Mesendoderm (in vitro differentiated cells): ENCODE measurements around the gene PARVG.

Experiments used
- DNase-seq: peaks from one replicate; pipeline ENCODE4 v3.0.0; 2013
- H2AK5ac ChIP-seq: 2 replicates; pipeline ENCODE4 v1.6.1; 2013; ENCODE audit warnings: low read length, inconsistent platforms
- H2BK120ac ChIP-seq: 2 replicates; pipeline ENCODE4 v1.6.1; 2013; ENCODE audit warnings: low read depth, mild to moderate bottlenecking, low read length, moderate library complexity, mixed read lengths
- H2BK15ac ChIP-seq: replicated peaks from 2 replicates; pipeline ENCODE4 v1.6.1; 2013; ENCODE audit warnings: low read depth, mild to moderate bottlenecking, moderate library complexity
- H2BK5ac ChIP-seq: 2 replicates; pipeline ENCODE4 v1.6.1; 2013; ENCODE audit warnings: low read length, inconsistent platforms
- H3K18ac ChIP-seq: 2 replicates; pipeline ENCODE4 v1.6.1; 2013; ENCODE audit warnings: mild to moderate bottlenecking, low read length, mixed read lengths
- H3K23ac ChIP-seq: one replicate; pipeline ENCODE4 v1.6.1; 2013; ENCODE audit warnings: low read length
- H3K27ac ChIP-seq: 2 replicates; pipeline ENCODE4 v1.5.1; 2013; ENCODE audit warnings: low read depth, mild to moderate bottlenecking, inconsistent platforms, low read length, moderate library complexity
- H3K27me3 ChIP-seq: 2 replicates; pipeline ENCODE4 v1.6.1; 2013; ENCODE audit warnings: low read length, control low read depth, mild to moderate bottlenecking, inconsistent platforms; ENCODE audit not compliant: insufficient read depth, poor library complexity
- H3K36me3 ChIP-seq: 2 replicates; pipeline ENCODE4 v1.6.1; 2013; ENCODE audit warnings: low read length, inconsistent platforms; ENCODE audit not compliant: control insufficient read depth, insufficient read depth
- H3K4ac ChIP-seq: one replicate; pipeline ENCODE4 v1.6.1; 2013; ENCODE audit warnings: low read depth, mild to moderate bottlenecking, low read length, moderate library complexity
- H3K4me1 ChIP-seq: 2 replicates; pipeline ENCODE4 v1.6.1; 2013; ENCODE audit warnings: low read depth, low read length, inconsistent platforms; ENCODE audit not compliant: control insufficient read depth
- H3K4me2 ChIP-seq: 2 replicates; pipeline ENCODE4 v1.6.1; 2013; ENCODE audit warnings: low read length
- H3K4me3 ChIP-seq: 2 replicates; pipeline ENCODE4 v1.5.1; 2013; ENCODE audit warnings: mild to moderate bottlenecking, low read length
- H3K56ac ChIP-seq: one replicate; pipeline ENCODE4 v1.6.1; 2013; ENCODE audit warnings: low read length
- H3K79me1 ChIP-seq: 2 replicates; pipeline ENCODE4 v1.6.1; 2013; ENCODE audit warnings: low read length, inconsistent platforms
- H3K79me2 ChIP-seq: 2 replicates; pipeline ENCODE4 v1.6.1; 2013; ENCODE audit warnings: mild to moderate bottlenecking, low read length; ENCODE audit not compliant: control insufficient read depth, insufficient read depth
- H3K9ac ChIP-seq: 2 replicates; pipeline ENCODE4 v1.6.1; 2013; ENCODE audit warnings: low read length, inconsistent platforms
- H4K5ac ChIP-seq: one replicate; pipeline ENCODE4 v1.6.1; 2013; ENCODE audit warnings: low read length
- H4K8ac ChIP-seq: one replicate; pipeline ENCODE4 v1.6.1; 2013; ENCODE audit warnings: low read depth, mild to moderate bottlenecking, control low read depth, low read length, moderate library complexity
- WGBS: extraction: QIAGEN DNeasy Blood & Tissue Kit; methylation state at CpG from one replicate; pipeline ENCODE4 v1.1.7; 2013; ENCODE audit warnings: low lambda C conversion rate, missing lambda C conversion rate; ENCODE audit not compliant: insufficient coverage; ENCODE audit errors: extremely low coverage; 5-methylcytosine and 5-hydroxymethylcytosine counted together

Gene PARVG

DNA sequence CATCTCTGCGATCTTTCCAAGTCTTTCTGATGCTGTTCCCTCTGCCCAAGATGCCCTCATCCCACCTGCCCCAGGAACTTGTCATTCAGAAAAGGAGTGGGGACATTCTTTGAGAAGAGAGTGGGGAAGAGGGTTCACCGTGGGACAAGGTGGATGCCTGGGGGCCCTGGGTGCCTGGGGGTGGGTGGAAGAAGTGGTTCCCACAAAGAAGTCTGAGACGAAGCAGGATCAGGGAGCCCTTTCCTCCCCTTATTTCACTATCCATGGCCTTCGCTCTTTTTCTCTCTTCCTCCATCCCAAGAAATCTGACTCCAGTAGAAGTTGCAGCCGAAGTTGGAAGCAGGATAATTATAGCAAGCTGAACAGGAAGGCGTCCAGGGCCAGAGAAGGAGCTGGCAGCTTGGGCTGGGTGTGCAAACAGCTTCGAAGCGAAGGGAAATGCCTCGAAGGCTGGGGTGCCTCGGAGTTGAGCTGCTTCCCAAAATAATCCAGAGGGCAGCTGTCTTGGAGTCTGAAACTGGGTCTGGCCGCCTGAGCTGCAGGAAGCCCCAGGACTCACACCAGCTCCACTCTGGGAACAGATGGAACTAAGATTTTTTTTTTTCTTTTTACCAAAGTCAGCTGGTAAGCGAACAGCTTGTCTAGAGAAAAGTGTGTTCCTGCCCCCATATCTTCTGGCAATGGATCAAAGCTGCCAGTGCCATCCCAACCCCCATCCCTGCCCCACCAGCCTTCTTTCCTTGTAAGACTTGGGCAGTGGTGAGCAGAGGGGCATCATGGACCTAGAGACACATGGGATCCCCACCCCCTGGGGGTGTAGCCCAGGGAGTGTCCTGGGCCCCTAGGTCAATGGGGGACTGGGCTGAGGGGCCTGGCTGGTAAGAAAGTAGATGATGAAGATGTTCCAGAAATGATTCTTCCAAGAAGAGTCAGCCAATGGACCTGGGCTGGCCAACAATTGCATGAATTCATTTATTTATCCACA lies 31.5 kb downstream of the PARVG start:
- H3K56ac ChIP-seq: no peak overlapping the region
- no peak overlapping the region for H3K4ac ChIP-seq
- H2AK5ac ChIP-seq: no peak overlapping the region
- no peaks in the 10 kb centered on the region for H3K79me2 ChIP-seq
- H3K27me3 ChIP-seq: no peaks in the 10 kb centered on the region
- H2BK120ac ChIP-seq: no peak overlapping the region
- H2BK15ac ChIP-seq: no peak overlapping the region
- H3K9ac ChIP-seq: no peak overlapping the region
- H3K79me1 ChIP-seq: no peaks in the 10 kb centered on the region
- no peak overlapping the region for H3K27ac ChIP-seq
- H2BK5ac ChIP-seq: no peak overlapping the region
- no peak overlapping the region for H3K23ac ChIP-seq
- no peak for DNase-seq
- H3K4me1 ChIP-seq: no peaks in the 10 kb centered on the region
- H3K36me3 ChIP-seq: no peaks in the 10 kb centered on the region
- no peak overlapping the region for H3K4me3 ChIP-seq
- no peak overlapping the region for H3K18ac ChIP-seq
- H3K4me2 ChIP-seq: no peak overlapping the region
- H4K8ac ChIP-seq: no peak overlapping the region
- no CpG with 5 or more reads among the region's 12 CpGs for WGBS
- H4K5ac ChIP-seq: no peak overlapping the region

DNA sequence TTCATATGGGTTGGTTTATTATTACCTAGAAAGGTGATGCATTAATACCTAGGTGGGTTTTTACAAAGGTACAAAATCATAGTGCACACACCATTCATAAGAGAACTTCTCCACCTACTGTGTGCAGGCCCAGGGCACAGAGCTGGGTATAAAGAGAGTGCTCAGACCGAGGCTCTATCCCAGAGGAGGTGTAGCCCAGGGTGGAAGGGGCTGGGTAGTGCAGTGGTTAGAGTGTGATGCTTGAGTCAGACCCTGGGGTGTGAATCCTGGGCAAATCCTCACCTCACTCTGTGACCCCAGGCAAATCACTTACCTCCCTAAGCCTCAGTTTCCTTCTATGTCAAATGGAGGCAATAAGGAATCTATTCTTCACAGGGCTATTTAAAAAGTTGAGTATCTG lies 32.2 kb downstream of the PARVG start:
- no peak for DNase-seq
- Histone ChIP-seq H3K4me1 (no peaks in the 10 kb centered on the region), H2BK15ac (no peak overlapping the region), H3K27ac (no peak overlapping the region), H3K27me3 (no peaks in the 10 kb centered on the region), H3K79me1 (no peaks in the 10 kb centered on the region), H3K9ac (no peak overlapping the region), H3K4ac (no peak overlapping the region), H4K5ac (no peak overlapping the region), H3K79me2 (no peaks in the 10 kb centered on the region), H3K36me3 (no peaks in the 10 kb centered on the region), H3K56ac (no peak overlapping the region), H2BK120ac (no peak overlapping the region), H3K4me3 (no peak overlapping the region), H2BK5ac (no peak overlapping the region), H4K8ac (no peak overlapping the region), H2AK5ac (no peak overlapping the region), H3K23ac (no peak overlapping the region), H3K4me2 (no peak overlapping the region), H3K18ac (no peak overlapping the region)
- no CpG with 5 or more reads among the region's 1 CpG for WGBS

- no CpG with 5 or more reads among the region's 3 CpGs for WGBS
Measured at GRCh38 chr22:44213489-44214043, 32.8 kb downstream of the PARVG start.

GRCh38 chr22:44214187-44214586 lies 33.5 kb downstream of the PARVG start:
- no peaks in the 10 kb centered on the region for H3K27me3 ChIP-seq
- H3K27ac ChIP-seq: no peak overlapping the region
- H2BK5ac ChIP-seq: no peak overlapping the region
- no peak overlapping the region for H4K8ac ChIP-seq
- no peak for DNase-seq
- H3K18ac ChIP-seq: no peak overlapping the region
- H3K79me1 ChIP-seq: no peaks in the 10 kb centered on the region
- H2BK15ac ChIP-seq: no peak overlapping the region
- no peak overlapping the region for H2BK120ac ChIP-seq
- H3K36me3 ChIP-seq: no peaks in the 10 kb centered on the region
- no peak overlapping the region for H3K4me2 ChIP-seq
- no CpG with 5 or more reads among the region's 3 CpGs for WGBS
- no peak overlapping the region for H3K56ac ChIP-seq
- H3K4me3 ChIP-seq: no peak overlapping the region
- H3K4ac ChIP-seq: no peak overlapping the region
- no peak overlapping the region for H2AK5ac ChIP-seq
- no peak overlapping the region for H3K9ac ChIP-seq
- H4K5ac ChIP-seq: no peak overlapping the region
- no peak overlapping the region for H3K23ac ChIP-seq
- H3K4me1 ChIP-seq: no peaks in the 10 kb centered on the region
- no peaks in the 10 kb centered on the region for H3K79me2 ChIP-seq

More at GRCh38 chr22:44213489-44214043, 32.8 kb downstream of the PARVG start:
- no peak overlapping the region for H3K56ac ChIP-seq
- no peak for DNase-seq
- no peaks in the 10 kb centered on the region for H3K79me1 ChIP-seq
- H3K9ac ChIP-seq: no peak overlapping the region
- H2BK15ac ChIP-seq: no peak overlapping the region
- H3K23ac ChIP-seq: no peak overlapping the region
- no peaks in the 10 kb centered on the region for H3K36me3 ChIP-seq
- H4K8ac ChIP-seq: no peak overlapping the region
- H2BK120ac ChIP-seq: no peak overlapping the region
- no peaks in the 10 kb centered on the region for H3K79me2 ChIP-seq
- H3K27ac ChIP-seq: no peak overlapping the region
- no peaks in the 10 kb centered on the region for H3K4me1 ChIP-seq
- H3K4ac ChIP-seq: no peak overlapping the region
- H2BK5ac ChIP-seq: no peak overlapping the region
- H2AK5ac ChIP-seq: no peak overlapping the region
- H3K18ac ChIP-seq: no peak overlapping the region
- H3K27me3 ChIP-seq: no peaks in the 10 kb centered on the region
- no peak overlapping the region for H3K4me2 ChIP-seq
- no peak overlapping the region for H3K4me3 ChIP-seq
- no peak overlapping the region for H4K5ac ChIP-seq

DNA sequence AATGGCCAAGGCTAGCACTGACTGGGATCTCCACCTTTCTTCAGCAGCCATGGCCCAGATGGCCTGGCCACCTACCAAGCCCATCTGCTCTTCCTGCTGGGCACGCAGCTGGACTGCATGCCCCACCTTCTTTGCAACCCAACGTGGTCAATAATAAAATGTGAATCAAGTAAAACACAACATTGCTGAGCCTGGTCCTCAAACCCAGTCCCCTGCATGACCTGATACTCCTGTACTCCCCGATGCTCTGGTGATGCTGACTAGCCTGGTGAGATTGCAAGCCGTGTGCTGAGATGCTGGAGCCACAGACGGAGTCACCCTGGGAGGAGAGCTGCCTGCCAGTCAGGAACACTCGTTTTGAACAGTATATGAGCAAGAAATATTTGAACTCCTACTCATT lies 34.0 kb downstream of the PARVG start:
- H3K23ac ChIP-seq: no peak overlapping the region
- no peak overlapping the region for H4K5ac ChIP-seq
- H2BK120ac ChIP-seq: no peak overlapping the region
- no peaks in the 10 kb centered on the region for H3K79me2 ChIP-seq
- H3K79me1 ChIP-seq: no peaks in the 10 kb centered on the region
- H2BK15ac ChIP-seq: no peak overlapping the region
- H3K4me3 ChIP-seq: no peak overlapping the region
- no CpG with 5 or more reads among the region's 6 CpGs for WGBS
- no peak overlapping the region for H3K9ac ChIP-seq
- no peak overlapping the region for H4K8ac ChIP-seq
- no peak for DNase-seq
- H3K36me3 ChIP-seq: no peaks in the 10 kb centered on the region
- no peak overlapping the region for H3K4me2 ChIP-seq
- H3K18ac ChIP-seq: no peak overlapping the region
- H2AK5ac ChIP-seq: no peak overlapping the region
- no peaks in the 10 kb centered on the region for H3K27me3 ChIP-seq
- H3K27ac ChIP-seq: no peak overlapping the region
- no peak overlapping the region for H2BK5ac ChIP-seq
- no peak overlapping the region for H3K4ac ChIP-seq
- no peaks in the 10 kb centered on the region for H3K4me1 ChIP-seq
- H3K56ac ChIP-seq: no peak overlapping the region
